Hematopoietic multipotent progenitor cell treated with erythropoietin and hydrocortisone succinate and interleukin-3 and kit ligand, for 17 days (in vitro differentiated cells): ENCODE results near the gene RNF182.
"Not testable (repeated sequence)": the region's sequence is repeated elsewhere in the genome, so short reads cannot be mapped to it uniquely, and the experiment has no call there.

Experiments
- DNase-seq: peaks from one replicate; pipeline ENCODE4 v3.0.0-alpha.2; 2015; ENCODE audit warnings: low spot score

The RNF182 gene, protein sequence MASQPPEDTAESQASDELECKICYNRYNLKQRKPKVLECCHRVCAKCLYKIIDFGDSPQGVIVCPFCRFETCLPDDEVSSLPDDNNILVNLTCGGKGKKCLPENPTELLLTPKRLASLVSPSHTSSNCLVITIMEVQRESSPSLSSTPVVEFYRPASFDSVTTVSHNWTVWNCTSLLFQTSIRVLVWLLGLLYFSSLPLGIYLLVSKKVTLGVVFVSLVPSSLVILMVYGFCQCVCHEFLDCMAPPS

DNA sequence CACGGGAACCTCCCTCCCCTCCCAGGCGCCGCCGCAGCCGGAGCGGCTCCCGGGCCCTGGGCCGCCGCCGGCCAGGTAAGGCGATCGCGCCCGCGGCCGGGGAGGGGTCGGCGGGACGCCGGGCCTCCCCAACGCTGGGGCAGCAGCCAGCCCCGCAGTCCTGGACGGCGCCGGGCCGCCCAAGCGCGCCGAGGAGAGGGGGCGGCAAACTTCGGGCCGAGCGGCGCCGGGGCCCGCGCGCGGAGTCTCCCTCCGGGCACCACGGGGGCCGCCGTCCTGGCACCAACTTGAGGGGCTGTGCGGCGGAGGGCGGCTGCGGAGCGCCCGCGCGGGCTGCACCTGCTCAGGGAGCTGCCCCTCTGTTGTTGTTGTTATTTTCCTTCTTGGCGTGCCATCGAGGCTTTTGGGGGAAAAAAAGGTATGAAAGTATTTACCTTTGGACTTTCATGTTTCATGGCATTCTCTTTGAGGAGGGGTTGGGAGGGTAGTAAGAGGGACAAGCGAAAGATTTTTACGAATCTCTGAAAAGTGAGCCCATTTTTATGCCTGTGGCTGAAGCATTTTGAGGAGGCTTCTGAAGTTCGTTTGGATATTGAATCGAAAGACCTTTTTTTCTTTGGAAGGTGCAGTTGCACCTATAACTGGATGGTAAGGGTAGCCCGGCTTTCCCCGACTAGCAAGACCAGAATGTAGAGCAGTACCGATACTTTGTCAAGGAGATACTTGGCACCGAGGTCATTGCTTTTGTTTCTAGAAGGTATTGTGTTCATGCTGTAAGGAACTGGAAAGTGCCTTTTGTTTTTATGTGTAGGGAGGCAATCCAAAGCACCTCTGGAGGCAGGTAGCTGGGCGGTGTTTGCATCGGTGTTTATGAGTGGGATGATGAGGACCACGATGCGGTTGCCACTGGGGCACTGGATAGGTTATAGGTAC lies at the start of gene RNF182:
TSS of gene RNF182 (plus strand) at position 4 of the 933 bp plus-strand sequence. CDS start 52,168 bp downstream, outside the sequence.
- DNase-seq, result no peak

DNA sequence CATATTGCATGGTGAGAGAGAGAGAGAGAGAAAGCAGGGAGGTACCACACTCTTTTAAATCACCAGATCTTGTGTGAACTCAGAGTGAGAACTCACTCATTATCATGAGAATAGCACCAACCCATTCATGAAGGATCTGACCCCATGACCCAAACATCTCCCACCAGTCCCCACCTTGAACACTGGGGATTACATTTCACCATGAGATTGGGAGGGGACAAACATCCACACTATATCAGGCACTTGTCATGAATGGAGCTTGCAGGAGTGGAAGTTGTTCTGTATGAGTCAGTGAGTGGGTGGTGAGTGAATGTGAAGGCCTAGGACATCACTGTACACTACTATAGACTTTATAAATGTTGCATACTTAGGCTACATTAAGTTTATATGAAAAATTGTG lies 47.7 kb upstream of the RNF182 start:
- DNase-seq, result no peak

DNA sequence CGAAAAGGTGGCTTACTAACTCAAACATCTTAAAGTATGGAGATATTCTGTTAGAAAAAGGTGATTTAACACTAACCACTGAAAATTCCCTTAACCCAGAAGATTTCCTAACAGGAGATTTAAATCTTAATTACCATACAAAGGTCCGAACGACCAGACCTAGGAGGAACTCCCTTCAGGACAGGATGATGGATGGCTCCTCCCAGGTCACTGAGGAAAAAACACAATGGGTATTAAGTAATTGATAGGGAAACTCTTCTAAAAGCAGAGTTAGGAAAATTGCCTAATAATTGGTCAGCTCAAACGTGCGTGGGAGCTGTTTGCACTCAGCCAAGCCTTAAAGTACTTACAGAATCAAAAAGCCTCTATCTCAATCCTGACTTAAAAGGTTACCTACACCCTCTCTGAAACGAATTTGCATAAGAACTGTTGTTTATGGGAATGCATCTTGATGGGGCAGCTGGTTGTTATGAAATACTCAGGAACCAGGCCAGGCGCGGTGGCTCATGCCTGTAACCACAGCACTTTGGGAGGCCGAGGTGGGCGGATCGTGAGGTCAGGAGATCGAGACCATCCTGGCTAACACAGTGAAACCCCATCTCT lies 44.6 kb upstream of the RNF182 start:
- not testable (repeated sequence) for DNase-seq

DNA sequence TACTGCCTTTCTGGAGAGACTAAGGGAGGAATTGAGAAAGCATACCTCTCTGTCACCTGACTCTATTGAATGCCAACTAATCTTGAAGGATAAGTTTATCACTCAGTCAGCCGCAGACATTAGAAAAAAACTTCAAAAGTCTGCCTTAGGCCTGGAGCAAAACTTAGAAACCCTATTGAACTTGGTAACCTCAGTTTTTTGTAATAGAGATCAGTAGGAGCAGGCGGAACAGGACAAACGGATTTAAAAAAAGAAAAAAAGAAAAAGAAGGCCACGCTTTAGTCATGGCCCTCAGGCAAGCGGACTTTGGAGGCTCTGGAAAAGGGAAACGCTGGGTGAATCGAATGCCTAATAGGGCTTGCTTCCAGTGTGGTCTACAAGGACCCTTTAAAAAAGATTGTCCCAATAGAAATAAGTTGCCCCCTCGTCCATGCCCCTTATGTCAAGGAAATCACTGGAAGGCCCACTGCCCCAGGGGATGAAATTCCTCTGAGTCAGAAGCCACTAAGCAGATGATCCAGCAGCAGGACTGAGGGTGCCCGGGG lies 43.1 kb upstream of the RNF182 start:
- DNase-seq, result no peak

- no peak for DNase-seq
Measured at GRCh38 chr6:13883966-13884365, 40.8 kb upstream of the RNF182 start.

- no peak for DNase-seq
Measured at GRCh38 chr6:13884397-13884796, 40.4 kb upstream of the RNF182 start.

DNA sequence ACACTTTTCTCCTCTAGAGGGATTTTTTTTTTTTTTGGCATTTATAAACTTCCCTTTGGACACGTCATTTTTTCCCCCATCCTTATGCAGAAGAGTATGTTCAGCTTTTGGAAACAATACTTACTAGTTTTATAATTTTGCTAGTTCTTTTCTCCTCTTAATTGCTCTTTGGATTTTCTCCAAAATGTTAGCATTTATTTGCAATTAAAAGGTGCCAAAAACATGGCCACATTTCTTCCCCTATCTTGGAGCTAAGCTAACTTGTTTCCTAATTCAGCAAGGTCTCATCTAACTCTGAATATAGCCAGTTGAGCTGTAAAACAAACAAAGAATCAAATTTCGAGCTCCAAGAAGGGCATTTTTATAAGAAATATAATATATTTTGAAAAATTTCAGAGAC lies 39.2 kb upstream of the RNF182 start:
- no peak for DNase-seq

DNA sequence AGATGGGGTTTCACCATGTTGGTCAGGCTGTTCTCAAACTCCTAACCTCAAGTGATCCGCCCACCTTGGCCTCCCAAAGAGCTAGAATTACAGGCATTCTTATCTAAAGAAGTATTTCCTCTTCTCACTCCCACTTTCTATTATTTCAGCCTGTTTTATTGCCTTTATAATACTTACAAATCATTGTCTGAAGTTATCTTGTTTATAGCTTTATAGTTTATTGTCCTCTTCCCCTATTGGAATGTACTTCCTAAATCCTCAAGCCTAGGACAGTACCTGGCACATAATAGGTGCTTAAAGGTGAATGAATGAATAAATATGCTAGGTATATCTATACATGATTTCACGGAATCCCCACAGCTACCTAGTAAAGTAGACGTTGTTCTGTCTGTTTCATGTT lies 37.8 kb upstream of the RNF182 start:
- DNase-seq, result no peak

DNA sequence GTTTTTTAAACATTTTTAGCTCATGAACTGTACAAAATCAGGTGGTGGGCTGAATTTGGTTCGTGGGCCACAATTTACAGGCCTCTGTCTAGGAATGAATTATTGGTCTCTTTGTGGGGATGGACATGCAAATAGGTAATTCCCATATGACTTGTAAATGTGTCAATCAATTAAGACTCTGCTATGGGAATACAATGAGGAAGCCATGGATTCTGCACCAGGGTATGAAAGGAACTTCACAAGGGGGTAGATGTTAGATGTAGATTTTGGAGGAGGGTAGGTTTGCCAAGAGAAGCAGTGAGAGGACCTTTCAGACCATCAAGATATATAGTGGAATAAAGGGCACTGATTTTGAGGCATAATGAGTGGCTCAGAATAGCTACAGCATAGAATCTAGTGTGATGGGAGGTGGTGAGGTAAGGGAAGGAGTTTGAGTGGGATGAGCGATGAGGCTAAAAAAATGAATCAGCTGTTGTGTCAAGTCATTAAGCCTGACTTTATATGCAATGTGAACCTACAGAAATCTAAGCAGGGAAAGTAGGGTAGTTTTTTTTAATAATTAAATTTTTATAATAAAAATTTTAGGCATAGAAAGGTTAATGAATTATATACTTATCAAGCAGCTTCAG lies 32.6 kb upstream of the RNF182 start:
- DNase-seq, result no peak

- no peak for DNase-seq
Measured at GRCh38 chr6:13902922-13903321, 21.8 kb upstream of the RNF182 start.

DNA sequence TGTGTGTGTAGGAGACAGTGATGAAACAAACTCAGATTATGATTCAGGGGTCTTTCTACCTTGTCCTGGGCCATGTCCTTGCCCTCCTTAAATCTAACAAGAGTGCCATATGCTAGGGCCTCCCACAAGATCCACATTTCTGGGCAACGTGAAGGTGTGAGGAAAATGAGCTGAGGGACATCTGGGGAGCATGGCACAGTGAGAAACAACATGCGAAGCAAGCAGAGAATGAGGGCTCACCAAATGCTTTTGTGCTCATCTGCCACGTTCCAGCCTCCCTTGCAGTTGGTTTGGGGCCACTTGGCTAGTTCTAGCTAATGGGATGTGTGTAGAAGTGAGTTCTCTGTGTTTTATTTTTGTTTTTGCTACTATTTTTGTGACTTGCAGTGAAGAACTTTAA lies 21.4 kb upstream of the RNF182 start:
- DNase-seq, result no peak

DNA sequence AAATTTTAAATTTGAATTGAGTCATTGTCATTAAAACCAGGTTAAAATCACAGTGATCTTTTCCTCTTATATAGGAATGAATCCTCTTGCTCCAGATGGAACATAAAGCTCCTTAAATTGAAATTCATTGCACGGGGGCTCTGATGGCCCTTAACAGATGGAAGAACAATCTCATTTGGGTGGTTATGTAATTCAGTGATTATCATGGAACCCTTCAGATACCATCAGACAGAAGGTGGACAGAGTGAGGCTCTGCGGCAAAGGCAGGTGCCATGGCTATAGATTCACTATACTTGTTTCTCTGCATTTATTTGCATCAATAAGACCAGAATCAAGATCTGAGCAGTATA lies 17.8 kb upstream of the RNF182 start:
- DNase-seq, result no peak

DNA sequence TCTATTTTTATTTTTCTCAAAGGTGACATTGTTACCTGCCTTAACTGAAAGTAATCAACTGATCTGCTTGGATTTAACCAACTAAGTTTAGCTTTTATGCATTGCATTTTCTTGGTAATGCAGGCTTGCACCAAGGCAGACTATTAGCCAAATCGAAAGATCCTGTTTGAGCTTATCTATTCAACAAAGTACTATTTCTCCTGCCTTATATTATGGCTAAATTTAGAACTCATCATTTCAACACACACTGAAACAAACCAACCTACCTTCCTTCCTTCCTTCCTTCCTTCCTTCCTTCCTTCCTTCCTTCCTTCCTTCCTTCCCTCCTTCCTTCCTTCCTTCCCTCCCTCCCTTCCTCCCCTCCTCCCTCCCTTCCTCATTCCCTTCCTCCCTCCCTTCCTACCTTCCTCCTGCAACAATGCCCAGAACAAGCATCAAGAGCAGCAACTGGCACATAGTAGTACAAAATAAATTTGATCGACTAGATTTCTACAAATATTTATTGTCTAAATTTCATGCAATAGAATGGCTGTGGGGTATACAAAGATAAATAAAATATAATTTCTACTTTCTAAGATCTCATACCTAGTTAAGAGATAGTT lies 17.0 kb upstream of the RNF182 start:
- no peak for DNase-seq

DNA sequence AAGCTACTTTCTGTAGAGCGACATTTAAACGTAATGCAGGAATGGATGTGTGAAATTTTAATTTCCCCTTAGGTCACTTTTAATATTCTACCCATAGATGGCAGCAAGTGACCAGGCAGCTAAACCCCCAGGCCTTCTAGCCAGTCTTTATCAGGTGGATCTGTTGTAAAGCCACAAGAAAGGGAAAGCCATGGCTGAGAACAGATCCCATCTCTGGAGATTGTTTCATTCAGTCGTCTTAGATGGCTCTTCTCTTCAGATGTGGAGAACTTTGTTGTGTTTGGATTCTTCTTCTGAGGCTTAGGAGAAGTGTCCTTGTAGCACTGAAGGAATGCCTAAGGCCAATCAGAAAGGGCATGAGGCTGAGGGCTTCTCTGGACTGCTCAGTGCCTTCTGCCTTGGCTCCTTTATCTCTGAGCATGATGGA lies 15.8 kb upstream of the RNF182 start:
- DNase-seq, result peak; percentile 60

DNA sequence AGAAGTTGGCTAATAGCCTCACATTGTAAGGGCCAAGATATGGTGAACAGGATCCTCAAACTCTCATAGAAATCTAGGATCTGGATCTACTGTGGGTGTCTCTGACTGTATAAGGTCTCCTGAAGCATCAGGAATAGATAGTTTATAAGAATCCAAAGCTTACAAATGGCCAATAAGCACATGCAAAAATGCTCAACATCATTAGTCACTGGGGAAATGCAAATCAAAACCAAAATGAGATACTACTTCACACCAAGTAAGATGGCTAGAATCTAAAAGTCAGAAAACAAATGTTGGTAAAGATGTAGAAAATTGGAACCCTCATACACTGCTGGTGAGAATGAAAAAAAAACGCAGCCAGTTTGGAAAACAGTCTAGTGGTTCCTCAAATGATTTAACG lies 14.3 kb upstream of the RNF182 start:
- DNase-seq, result no peak

- no peak for DNase-seq
Measured at GRCh38 chr6:13911337-13911736, 13.4 kb upstream of the RNF182 start.

- DNase-seq, result no peak
Measured at GRCh38 chr6:13913226-13914001, 11.3 kb upstream of the RNF182 start.

DNA sequence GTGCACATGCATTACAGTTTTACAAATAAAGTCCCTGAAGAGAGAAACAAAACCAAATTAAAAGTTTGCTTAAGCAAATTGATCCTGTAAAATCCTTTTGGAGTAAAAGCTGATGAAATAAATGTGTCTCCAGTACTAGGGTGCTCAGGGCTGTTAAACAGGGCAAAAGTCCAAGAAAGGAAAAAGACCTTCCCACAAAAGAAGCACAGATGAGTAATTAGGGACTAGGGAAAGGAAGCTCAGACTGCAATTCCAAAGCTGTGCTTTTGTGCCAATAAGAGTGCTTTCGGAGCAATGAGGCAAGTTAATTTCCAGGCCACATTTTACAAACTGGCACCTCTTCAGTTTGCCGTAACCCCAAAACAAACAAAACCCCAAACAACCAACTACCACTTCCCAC lies 10.4 kb upstream of the RNF182 start:
- no peak for DNase-seq

DNA sequence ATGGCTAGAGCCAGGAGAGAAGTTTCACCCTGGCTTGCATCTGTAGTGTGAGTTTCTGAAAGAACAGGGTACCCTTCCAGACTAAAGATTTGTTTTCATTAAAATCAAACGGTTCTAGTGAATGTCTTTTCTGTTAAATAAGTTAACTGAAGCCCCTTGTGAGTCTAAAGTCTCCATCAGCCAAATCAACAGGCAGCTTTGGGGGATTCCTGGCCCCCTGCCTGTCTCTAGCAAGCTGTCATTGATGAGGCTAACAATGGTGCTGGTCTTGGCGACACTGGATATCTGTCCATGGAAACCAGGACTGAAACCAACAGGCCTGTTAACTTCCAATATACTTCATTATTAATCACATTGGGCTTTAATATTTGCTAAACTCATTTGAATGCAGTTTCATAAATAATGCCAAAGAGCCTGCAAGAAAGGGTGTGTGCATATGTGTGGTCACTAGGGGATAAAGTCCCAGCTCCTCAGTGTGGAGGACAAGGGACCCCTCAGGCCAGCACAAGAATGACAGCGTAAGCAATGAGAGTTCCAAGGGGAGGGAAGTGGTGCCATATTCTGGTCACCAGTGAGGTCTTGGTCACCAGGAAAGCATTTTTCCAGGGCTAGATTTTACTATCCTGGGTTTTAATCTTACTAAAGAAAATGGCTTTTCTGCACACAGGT lies 9.1 kb upstream of the RNF182 start:
- no peak for DNase-seq

- no peak for DNase-seq
Measured at GRCh38 chr6:13916230-13916944, 8.4 kb upstream of the RNF182 start.
